Raji (cell line): Measurements from ENCODE around the gene TBL3.

Experiments used
- POLR2A ChIP-seq: IDR thresholded peaks from 2 replicates; pipeline ENCODE4 v1.6.1; 2011; ENCODE audit warnings: low read depth, low read length, control low read depth; ENCODE audit not compliant: insufficient read depth

Gene TBL3

GRCh38 chr16:1973461-1974156, 1.8 kb downstream of the TBL3 start:
- TF ChIP-seq POLR2A = no peak

- TF ChIP-seq POLR2A = no peak
Measured at GRCh38 chr16:1974157-1975070, 2.6 kb downstream of the TBL3 start.

GRCh38 chr16:1975432-1976215, 3.8 kb downstream of the TBL3 start:
- TF ChIP-seq POLR2A = no peak

- no peak for TF ChIP-seq POLR2A
Measured at GRCh38 chr16:1976216-1976520, 4.3 kb downstream of the TBL3 start.

GRCh38 chr16:1976951-1977874, 5.4 kb downstream of the TBL3 start:
- no peak for TF ChIP-seq POLR2A

GRCh38 chr16:1977875-1978268, 6.0 kb downstream of the TBL3 start:
- TF ChIP-seq POLR2A = no peak

GRCh38 chr16:1978476-1979120, 6.7 kb downstream of the TBL3 start:
- no peak for TF ChIP-seq POLR2A

GRCh38 chr16:1979271-1980029, 7.6 kb downstream of the TBL3 start:
- no peak for TF ChIP-seq POLR2A

- TF ChIP-seq POLR2A = no peak
Measured at GRCh38 chr16:1980030-1980769, 8.3 kb downstream of the TBL3 start.

GRCh38 chr16:1980770-1981087, 8.9 kb downstream of the TBL3 start:
- no peak for TF ChIP-seq POLR2A

- no peak for TF ChIP-seq POLR2A
Measured at GRCh38 chr16:1981398-1981836, 9.6 kb downstream of the TBL3 start, which contains the start of gene NOXO1. TSS of gene NOXO1 (minus strand) at chr16:1981469. CDS start at chr16:1981179, 290 bp downstream.

GRCh38 chr16:1982013-1982433, 10.2 kb downstream of the TBL3 start:
- 0 out of 2 replicates have a peak, but pooled peaks have one; percentile 17 for TF ChIP-seq POLR2A
